Effector memory CD8-positive, alpha-beta T cell (primary cell): ENCODE data around the gene CFAP46.

ENCODE experiments used
- ATAC-seq: fragments of 150-1000 bp; cut with Tn5 transposase; replicated peaks from 2 replicates; pipeline ENCODE4 v1.10.0; 2021; ENCODE audit warnings: mild to moderate bottlenecking, moderate library complexity
- DNase-seq, 3 experiments: peaks; one replicate each; pipeline ENCODE4 v3.0.0; 2021
- H3K27ac Mint-ChIP-seq, 2 donors: one replicate each; pipeline ENCODE4 v1.8.0; 2022; ENCODE audit warnings: mild to moderate bottlenecking in 2 of 2, mixed read lengths in 2 of 2, moderate library complexity in 2 of 2
- H3K27me3 Mint-ChIP-seq, 2 donors: one replicate each; pipeline ENCODE4 v1.8.0; 2022; ENCODE audit warnings: mixed read lengths in 2 of 2
- H3K36me3 Mint-ChIP-seq: one replicate; pipeline ENCODE4 v1.8.0; 2022; ENCODE audit warnings: mild to moderate bottlenecking, moderate library complexity, mixed read lengths; ENCODE audit not compliant: insufficient read depth
- H3K4me1 Mint-ChIP-seq, 2 donors: one replicate each; pipeline ENCODE4 v1.8.0; 2022; ENCODE audit warnings: low read depth in 2 of 2, mixed read lengths in 2 of 2
- H3K4me3 Mint-ChIP-seq, 2 donors: one replicate each; pipeline ENCODE4 v1.8.0; 2022; ENCODE audit warnings: mild to moderate bottlenecking in 2 of 2, mixed read lengths in 2 of 2, moderate library complexity in 2 of 2
- H3K9me3 Mint-ChIP-seq, 2 donors: one replicate each; pipeline ENCODE4 v1.8.0; 2022; ENCODE audit warnings: mixed read lengths in 2 of 2

Gene CFAP46

DNA sequence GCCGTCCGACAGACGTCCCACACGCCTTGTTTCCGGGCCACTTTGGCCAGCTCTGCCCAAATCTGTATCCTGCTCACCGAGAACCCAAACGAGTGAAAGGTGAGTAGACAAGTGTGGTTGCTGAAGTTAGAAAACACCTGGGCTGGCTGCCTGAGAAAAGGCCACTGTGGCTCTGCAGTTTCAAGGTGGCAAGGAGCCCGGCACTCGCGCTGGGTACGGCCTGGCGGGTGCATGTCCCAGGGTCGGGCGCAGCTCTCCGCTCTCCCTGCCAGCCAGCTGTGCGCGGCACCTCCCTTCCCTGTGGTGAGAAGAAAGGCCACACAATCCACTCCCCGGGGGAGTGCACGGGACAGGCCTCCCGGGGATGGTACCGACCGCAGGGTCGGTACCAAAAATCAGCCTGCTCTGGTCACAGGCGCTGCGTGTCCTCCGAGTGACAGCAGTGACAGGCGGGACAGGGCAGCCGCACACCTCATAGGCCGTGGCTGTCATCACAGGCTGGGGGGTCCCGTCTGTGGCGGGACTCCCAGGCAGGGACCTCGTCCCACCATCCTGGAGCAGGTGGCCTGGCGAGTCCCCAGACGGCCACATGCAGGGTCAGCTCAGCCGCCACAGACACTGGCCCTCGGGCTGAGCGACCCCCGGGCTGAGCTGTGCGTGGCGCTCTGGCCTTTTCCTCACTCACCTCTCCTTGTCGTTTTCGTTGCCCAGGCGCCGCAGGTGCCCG lies 22.8 kb downstream of the CFAP46 start:
- Mint-ChIP-seq H3K27me3 (no peaks in the 10 kb centered on the region), H3K4me1 (peaks cover 0 to 2% of the 10 kb centered on the region in 2 donors), H3K27ac (no peak overlapping the region), H3K9me3 (no peaks in the 10 kb centered on the region), H3K36me3 (no peaks in the 10 kb centered on the region), H3K4me3 (no peak overlapping the region)
- ATAC-seq (no peak), DNase-seq (no peak)

GRCh38 chr10:132918617-132919373 lies 23.6 kb downstream of the CFAP46 start:
- Mint-ChIP-seq H3K27me3 (no peaks in the 10 kb centered on the region), H3K4me3 (no peak overlapping the region), H3K27ac (no peak overlapping the region), H3K36me3 (no peaks in the 10 kb centered on the region), H3K4me1 (no peaks in the 10 kb centered on the region), H3K9me3 (no peaks in the 10 kb centered on the region)
- DNase-seq (no peak), ATAC-seq (no peak)

DNA sequence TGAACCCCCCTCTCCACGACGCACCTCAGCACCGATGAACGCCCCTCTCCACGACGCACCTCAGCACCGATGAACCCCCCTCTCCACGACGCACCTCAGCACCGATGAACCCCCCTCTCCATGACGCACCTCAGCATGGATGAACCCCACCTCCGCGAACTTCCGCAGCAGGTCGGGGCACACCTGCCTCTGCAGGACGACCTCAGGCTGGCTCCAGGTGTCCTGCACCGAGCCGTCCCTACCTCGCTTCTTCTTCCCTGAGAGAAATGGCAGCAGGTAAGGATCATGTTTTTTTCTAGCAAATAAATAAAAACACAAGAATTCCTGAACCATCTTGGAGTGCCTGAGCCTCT lies 24.1 kb downstream of the CFAP46 start:
- Mint-ChIP-seq H3K27me3 (no peaks in the 10 kb centered on the region), H3K4me3 (no peak overlapping the region), H3K27ac (no peak overlapping the region), H3K36me3 (no peaks in the 10 kb centered on the region), H3K9me3 (no peaks in the 10 kb centered on the region), H3K4me1 (no peaks in the 10 kb centered on the region)
- ATAC-seq, result no peak
- no peak for DNase-seq

DNA sequence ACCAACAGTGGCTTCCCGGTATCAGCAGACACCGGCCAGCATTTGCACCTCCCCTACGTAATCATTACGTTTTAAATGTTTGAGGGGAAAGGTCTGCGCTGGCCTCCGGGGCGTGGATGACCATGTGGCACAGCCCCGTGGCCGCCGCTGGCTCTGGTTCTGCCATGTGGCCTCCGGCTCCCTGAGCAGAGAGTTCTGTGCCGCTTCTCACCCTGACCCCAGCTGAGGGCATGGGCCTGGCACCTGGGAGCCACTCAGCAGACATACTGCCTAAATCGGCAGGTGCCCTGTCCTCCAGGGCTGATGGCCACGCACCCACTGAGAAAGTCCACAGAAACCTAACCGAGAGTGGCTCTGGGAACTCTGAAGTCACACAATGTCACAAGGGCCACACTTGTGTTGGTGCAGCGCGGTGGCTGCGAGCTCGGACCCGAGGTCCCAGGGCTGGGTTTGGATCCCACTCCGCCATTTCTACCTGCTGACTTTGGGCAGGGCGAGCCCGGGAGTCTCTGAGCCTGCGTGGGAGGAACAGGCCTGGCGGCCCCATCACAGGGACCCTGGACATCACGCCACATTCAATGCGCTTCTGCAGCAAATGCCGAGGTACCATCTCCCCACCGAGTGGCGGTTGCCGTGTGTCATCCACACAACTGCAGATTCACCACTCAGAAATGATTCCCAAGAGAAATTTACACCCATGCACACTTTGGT lies 25.3 kb downstream of the CFAP46 start:
- no peaks in the 10 kb centered on the region for H3K27me3 Mint-ChIP-seq
- DNase-seq, result no peak
- H3K4me3 Mint-ChIP-seq, result no peak overlapping the region
- H3K9me3 Mint-ChIP-seq, result no peaks in the 10 kb centered on the region
- H3K27ac Mint-ChIP-seq, result no peak overlapping the region
- no peak for ATAC-seq
- no peaks in the 10 kb centered on the region for H3K36me3 Mint-ChIP-seq
- H3K4me1 Mint-ChIP-seq, result no peaks in the 10 kb centered on the region

DNA sequence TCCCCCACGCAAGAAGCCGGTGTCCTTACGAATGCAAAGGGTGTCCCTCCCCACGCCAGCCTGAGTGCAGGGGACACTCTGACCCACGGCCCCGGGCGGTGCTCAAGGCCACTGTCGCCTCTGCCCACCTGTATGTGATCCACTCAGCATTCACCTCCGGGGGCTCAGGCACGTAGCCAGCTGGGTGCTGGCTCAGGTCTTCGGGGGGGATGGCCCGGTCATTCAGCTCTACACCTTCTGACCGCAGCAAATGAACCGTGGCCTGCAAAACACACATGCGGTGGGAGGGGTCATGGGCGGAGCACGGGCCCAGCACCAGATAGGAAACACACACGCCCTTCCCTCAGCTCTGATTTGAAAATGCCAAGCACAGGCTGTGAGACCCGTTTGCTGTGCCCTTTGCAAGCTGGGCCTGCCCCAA lies 25.9 kb downstream of the CFAP46 start:
- ATAC-seq, result no peak
- Mint-ChIP-seq H3K36me3 (no peaks in the 10 kb centered on the region), H3K4me1 (no peaks in the 10 kb centered on the region), H3K4me3 (no peak overlapping the region), H3K27ac (no peak overlapping the region), H3K27me3 (no peaks in the 10 kb centered on the region), H3K9me3 (no peaks in the 10 kb centered on the region)
- no peak for DNase-seq

DNA sequence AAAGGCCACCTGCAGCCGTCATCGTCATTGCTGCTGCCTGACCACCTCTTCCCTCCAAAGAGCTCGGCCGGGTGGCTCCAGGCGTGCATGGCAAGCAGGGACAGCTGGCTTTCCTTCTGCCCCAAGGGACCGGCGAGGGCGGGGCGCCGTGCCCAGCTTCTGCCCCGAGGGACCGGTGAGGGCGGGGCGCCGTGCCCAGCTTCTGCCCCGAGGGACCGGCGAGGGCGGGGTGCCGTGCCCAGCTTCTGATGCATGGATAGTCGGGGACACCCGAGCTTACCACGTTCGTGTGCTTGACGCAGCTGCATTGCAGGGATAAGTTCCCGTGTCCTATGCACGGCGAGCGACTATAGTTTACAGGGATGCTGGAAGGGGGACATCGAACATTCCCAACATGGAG lies 27.0 kb downstream of the CFAP46 start:
- Mint-ChIP-seq H3K27ac (no peak overlapping the region), H3K4me1 (no peaks in the 10 kb centered on the region), H3K4me3 (no peak overlapping the region), H3K9me3 (no peaks in the 10 kb centered on the region), H3K27me3 (peaks cover 0 to 7% of the 10 kb centered on the region in 2 donors), H3K36me3 (no peaks in the 10 kb centered on the region)
- no peak for ATAC-seq
- DNase-seq, result no peak

GRCh38 chr10:132914732-132915131 lies 27.6 kb downstream of the CFAP46 start:
- Mint-ChIP-seq H3K27ac (no peak overlapping the region), H3K4me1 (no peaks in the 10 kb centered on the region), H3K4me3 (no peak overlapping the region), H3K27me3 (peaks cover 0 to 8% of the 10 kb centered on the region in 2 donors), H3K9me3 (no peaks in the 10 kb centered on the region), H3K36me3 (no peaks in the 10 kb centered on the region)
- ATAC-seq, result no peak
- no peak for DNase-seq

DNA sequence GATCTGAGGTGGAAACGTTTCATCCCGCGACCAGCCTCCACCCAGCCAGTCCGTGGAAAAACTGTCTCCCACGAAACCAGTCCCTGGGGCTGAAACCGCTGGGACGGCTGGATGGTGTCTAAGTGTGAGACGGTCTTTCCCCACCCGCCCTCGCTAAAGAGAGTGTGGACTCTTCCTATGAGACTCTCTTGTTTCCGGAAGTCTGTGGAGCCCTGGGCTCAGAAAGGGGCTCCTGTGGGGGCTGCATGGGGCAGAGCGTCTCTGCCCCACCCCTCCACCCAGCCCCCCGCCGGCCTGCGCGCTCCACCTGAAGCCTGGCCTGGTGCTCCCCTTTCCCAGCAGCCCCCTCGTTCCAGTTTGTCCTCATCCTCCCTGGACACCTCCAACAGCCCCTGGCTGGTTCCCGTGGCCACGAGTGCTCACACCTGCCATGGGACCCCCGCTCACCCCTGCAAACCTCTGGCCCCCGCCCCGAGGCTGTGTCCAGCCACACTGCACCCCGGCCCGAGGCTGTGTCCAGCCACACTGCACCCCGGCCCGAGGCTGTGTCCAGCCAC lies 28.7 kb downstream of the CFAP46 start:
- no peak for ATAC-seq
- Mint-ChIP-seq H3K4me3 (no peak overlapping the region), H3K9me3 (no peaks in the 10 kb centered on the region), H3K27ac (no peak overlapping the region), H3K4me1 (no peaks in the 10 kb centered on the region), H3K27me3 (peaks cover 0 to 8% of the 10 kb centered on the region in 2 donors), H3K36me3 (no peaks in the 10 kb centered on the region)
- no peak for DNase-seq

GRCh38 chr10:132912713-132913558 lies 29.4 kb downstream of the CFAP46 start:
- H3K4me1 Mint-ChIP-seq, result no peaks in the 10 kb centered on the region
- H3K27ac Mint-ChIP-seq, result no peak overlapping the region
- DNase-seq (no peak), ATAC-seq (no peak)
- H3K36me3 Mint-ChIP-seq, result no peaks in the 10 kb centered on the region
- H3K9me3 Mint-ChIP-seq, result no peaks in the 10 kb centered on the region
- no peak overlapping the region for H3K4me3 Mint-ChIP-seq
- peaks cover 0 to 8% of the 10 kb centered on the region in 2 donors for H3K27me3 Mint-ChIP-seq

DNA sequence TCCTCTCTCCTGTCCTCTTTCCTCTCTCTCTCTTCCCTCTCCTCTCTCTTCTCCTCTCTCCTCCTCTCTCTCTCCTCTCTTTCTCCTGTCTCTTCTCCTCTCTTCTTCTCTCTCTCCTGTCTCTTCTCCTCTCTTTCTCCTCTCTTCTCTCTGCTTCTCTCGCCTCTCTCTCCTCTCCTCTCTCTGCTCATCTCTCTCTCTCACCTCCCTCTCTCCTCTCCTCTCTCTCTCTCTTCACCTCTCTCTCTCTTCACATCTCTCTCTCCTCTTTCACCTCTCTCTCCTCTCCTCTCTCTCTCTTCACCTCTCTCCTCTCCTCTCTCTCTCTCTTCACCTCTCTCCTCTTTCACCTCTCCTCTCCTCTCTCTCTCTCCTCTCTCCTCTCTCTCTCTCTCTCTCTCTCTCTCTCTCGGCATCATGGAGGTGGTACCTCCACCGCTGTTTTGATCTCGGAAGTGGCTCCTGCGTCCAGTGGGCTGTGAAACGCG lies 30.1 kb downstream of the CFAP46 start:
- Mint-ChIP-seq H3K9me3 (no peaks in the 10 kb centered on the region), H3K27ac (no peak overlapping the region), H3K4me3 (no peak overlapping the region), H3K36me3 (no peaks in the 10 kb centered on the region), H3K4me1 (no peaks in the 10 kb centered on the region), H3K27me3 (peaks cover 0 to 8% of the 10 kb centered on the region in 2 donors)
- DNase-seq (no peak), ATAC-seq (no peak)

DNA sequence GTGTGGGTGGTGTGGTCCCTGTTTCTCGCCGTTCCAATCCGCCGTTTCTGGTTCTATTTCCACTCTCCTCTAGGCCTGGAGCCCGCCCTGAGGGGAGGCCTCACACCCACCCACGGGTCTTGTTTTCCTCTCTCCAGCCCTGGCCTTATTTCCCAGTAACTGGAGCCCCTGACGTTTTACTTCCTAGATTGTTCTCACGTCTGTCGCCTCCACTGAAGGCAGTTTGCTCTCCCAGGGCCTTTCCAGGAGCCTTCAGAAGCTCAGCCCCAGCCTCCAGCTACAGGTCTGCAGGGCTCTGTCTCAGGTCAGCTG lies 30.6 kb downstream of the CFAP46 start:
- ATAC-seq (no peak), DNase-seq (no peak)
- Mint-ChIP-seq H3K4me1 (no peaks in the 10 kb centered on the region), H3K27me3 (peaks cover 0 to 8% of the 10 kb centered on the region in 2 donors), H3K9me3 (no peaks in the 10 kb centered on the region), H3K27ac (no peak overlapping the region), H3K4me3 (no peak overlapping the region), H3K36me3 (no peaks in the 10 kb centered on the region)

GRCh38 chr10:132910901-132911785 lies 31.2 kb downstream of the CFAP46 start:
- Mint-ChIP-seq H3K36me3 (no peaks in the 10 kb centered on the region), H3K9me3 (no peaks in the 10 kb centered on the region), H3K27me3 (peaks cover 0 to 8% of the 10 kb centered on the region in 2 donors), H3K27ac (no peak overlapping the region), H3K4me1 (no peaks in the 10 kb centered on the region), H3K4me3 (no peak overlapping the region)
- ATAC-seq (no peak), DNase-seq (no peak)
